NCI-H1092 (cell line): ENCODE data around the gene CKS2.
A peak's percentile ranks its signal among the peaks of the same experiment; 100 is the strongest.
"Not testable (repeated sequence)": the region's sequence is repeated elsewhere in the genome, so short reads cannot be mapped to it uniquely, and the experiment has no call there.

Experiments
- DNase-seq: peaks from one replicate; lab custom pipeline; 2025; lab: John Stamatoyannopoulos, UW

Gene CKS2

GRCh38 chr9:89311346-89312221 is 589 bp downstream of the CKS2 start:
- no peak for DNase-seq

GRCh38 chr9:89312222-89312571 is 1.2 kb downstream of the CKS2 start:
- no peak for DNase-seq

- no peak for DNase-seq
Observed at GRCh38 chr9:89313842-89314241, 2.8 kb downstream of the CKS2 start.

- no peak for DNase-seq
Observed at GRCh38 chr9:89314955-89315354, 4.0 kb downstream of the CKS2 start.

GRCh38 chr9:89315482-89315881 is 4.5 kb downstream of the CKS2 start:
- no peak for DNase-seq

GRCh38 chr9:89317282-89317681 is 6.3 kb downstream of the CKS2 start:
- no peak for DNase-seq

GRCh38 chr9:89318123-89319014 is 7.4 kb downstream of the CKS2 start, which contains the start of gene SECISBP2:
TSS of gene SECISBP2 (plus strand) at chr9:89318500. CDS start at chr9:89318577, 77 bp downstream.
- DNase-seq, result peak; percentile 93

- DNase-seq, result no peak
Observed at GRCh38 chr9:89319015-89319905, 8.3 kb downstream of the CKS2 start.

GRCh38 chr9:89323390-89323789 is 12.4 kb downstream of the CKS2 start:
- no peak for DNase-seq

GRCh38 chr9:89325733-89326132 is 14.7 kb downstream of the CKS2 start:
- no peak for DNase-seq

- no peak for DNase-seq
Observed at GRCh38 chr9:89328064-89328463, 17.1 kb downstream of the CKS2 start.

- DNase-seq, result no peak
Observed at GRCh38 chr9:89329917-89330316, 18.9 kb downstream of the CKS2 start.

- DNase-seq, result no peak
Observed at GRCh38 chr9:89330513-89330912, 19.5 kb downstream of the CKS2 start.

GRCh38 chr9:89339807-89340206 is 28.8 kb downstream of the CKS2 start:
- no peak for DNase-seq

GRCh38 chr9:89340332-89340731 is 29.3 kb downstream of the CKS2 start:
- DNase-seq, result no peak

GRCh38 chr9:89342213-89342612 is 31.2 kb downstream of the CKS2 start:
- no peak for DNase-seq

GRCh38 chr9:89342948-89343347 is 32.0 kb downstream of the CKS2 start:
- DNase-seq, result no peak

GRCh38 chr9:89343812-89344211 is 32.8 kb downstream of the CKS2 start:
- not testable (repeated sequence) for DNase-seq

- DNase-seq, result no peak
Observed at GRCh38 chr9:89345476-89345875, 34.5 kb downstream of the CKS2 start.

- no peak for DNase-seq
Observed at GRCh38 chr9:89346696-89347095, 35.7 kb downstream of the CKS2 start.

- no peak for DNase-seq
Observed at GRCh38 chr9:89347651-89348050, 36.7 kb downstream of the CKS2 start.

- no peak for DNase-seq
Observed at GRCh38 chr9:89349607-89350006, 38.6 kb downstream of the CKS2 start.
